ENCODE results near the gene PDK2. TPM values are rescaled to one million over a fixed set of nuclear protein-coding genes. Genes with fewer than 3 reads are reported as not detected.

The PDK2 gene
- total and polyA plus RNA-seq, 9 of the 15 experiments (the other 6 are each of a cell fraction or from before 2014, with no cell fraction given), result 0.03 to 2.5 (median 1.4) TPM

DNA sequence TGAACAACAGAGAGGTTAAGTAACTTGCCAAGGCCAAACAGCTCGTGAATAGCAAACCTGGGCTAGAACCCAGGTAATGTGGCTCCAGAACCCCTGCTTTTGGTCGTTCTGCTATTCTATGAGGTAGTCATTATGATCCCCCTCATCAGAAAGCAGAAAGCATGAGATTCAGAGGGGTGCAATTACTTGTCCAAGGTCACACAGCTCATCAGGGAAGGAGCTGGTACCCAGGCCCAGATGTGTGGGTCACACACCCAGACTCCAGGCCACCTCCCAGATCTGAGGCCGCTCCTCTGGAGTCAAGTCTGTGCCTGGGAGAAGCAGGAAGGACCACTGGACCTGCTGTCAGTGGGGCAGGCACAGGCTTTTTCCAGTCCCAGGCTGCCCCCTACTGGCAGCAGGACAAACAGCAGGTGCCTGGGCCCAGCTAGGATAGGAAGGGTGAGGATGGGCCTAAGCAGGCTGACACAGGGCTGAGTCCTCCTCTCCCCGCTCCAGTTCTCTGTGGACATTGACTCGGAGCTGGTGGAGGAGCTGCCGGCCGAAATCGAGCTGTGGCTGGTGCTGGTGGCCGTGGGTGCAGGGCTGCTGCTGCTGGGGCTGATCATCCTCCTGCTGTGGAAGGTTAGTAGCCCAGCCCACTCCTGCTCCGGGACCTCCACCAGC is 7.8 kb upstream of the PDK2 start (continued):
- TF ChIP-seq RCOR1 (IDR thresholded peaks at IDR 0.05; ENCODE audit: borderline replicate concordance in 1 of 2, low read depth in 2 of 2, low read length in 2 of 2) (0 out of 4 replicates have a peak, but pooled peaks of 1 of the 2 experiments have one; percentile 11), ERF (CRISPR knock-in tag; IDR thresholded peaks at IDR 0.05) (no peak), PHB2 (IDR thresholded peaks at IDR 0.05; ENCODE audit: low read depth) (no peak), ZEB2 (IDR thresholded peaks at IDR 0.05) (no peak), ZNF444 (CRISPR knock-in tag; IDR thresholded peaks at IDR 0.05) (no peak), BCOR (IDR thresholded peaks at IDR 0.05) (peak; percentile 61; the same call in 1 of the 2 replicates), TAF9B (IDR thresholded peaks at IDR 0.05; ENCODE audit: partially characterized antibody) (no peak), MTA1 (IDR thresholded peaks at IDR 0.05; ENCODE audit: borderline replicate concordance) (no peak), ZNF175 (CRISPR knock-in tag; IDR thresholded peaks at IDR 0.05; ENCODE audit: low read depth) (no peak), DPF2 (IDR thresholded peaks at IDR 0.05) (no peak)
- TF ChIP-seq, protein P1, sequence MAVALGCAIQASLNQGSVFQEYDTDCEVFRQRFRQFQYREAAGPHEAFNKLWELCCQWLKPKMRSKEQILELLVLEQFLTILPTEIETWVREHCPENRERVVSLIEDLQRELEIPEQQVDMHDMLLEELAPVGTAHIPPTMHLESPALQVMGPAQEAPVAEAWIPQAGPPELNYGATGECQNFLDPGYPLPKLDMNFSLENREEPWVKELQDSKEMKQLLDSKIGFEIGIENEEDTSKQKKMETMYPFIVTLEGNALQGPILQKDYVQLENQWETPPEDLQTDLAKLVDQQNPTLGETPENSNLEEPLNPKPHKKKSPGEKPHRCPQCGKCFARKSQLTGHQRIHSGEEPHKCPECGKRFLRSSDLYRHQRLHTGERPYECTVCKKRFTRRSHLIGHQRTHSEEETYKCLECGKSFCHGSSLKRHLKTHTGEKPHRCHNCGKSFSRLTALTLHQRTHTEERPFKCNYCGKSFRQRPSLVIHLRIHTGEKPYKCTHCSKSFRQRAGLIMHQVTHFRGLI (CRISPR knock-in tag; IDR thresholded peaks at IDR 0.05), result no peak
- TF ChIP-seq, protein P2, sequence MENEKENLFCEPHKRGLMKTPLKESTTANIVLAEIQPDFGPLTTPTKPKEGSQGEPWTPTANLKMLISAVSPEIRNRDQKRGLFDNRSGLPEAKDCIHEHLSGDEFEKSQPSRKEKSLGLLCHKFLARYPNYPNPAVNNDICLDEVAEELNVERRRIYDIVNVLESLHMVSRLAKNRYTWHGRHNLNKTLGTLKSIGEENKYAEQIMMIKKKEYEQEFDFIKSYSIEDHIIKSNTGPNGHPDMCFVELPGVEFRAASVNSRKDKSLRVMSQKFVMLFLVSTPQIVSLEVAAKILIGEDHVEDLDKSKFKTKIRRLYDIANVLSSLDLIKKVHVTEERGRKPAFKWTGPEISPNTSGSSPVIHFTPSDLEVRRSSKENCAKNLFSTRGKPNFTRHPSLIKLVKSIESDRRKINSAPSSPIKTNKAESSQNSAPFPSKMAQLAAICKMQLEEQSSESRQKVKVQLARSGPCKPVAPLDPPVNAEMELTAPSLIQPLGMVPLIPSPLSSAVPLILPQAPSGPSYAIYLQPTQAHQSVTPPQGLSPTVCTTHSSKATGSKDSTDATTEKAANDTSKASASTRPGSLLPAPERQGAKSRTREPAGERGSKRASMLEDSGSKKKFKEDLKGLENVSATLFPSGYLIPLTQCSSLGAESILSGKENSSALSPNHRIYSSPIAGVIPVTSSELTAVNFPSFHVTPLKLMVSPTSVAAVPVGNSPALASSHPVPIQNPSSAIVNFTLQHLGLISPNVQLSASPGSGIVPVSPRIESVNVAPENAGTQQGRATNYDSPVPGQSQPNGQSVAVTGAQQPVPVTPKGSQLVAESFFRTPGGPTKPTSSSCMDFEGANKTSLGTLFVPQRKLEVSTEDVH (IDR thresholded peaks at IDR 0.05; ENCODE audit: low read depth, partially characterized antibody), result no peak
- TF ChIP-seq, protein P3, sequence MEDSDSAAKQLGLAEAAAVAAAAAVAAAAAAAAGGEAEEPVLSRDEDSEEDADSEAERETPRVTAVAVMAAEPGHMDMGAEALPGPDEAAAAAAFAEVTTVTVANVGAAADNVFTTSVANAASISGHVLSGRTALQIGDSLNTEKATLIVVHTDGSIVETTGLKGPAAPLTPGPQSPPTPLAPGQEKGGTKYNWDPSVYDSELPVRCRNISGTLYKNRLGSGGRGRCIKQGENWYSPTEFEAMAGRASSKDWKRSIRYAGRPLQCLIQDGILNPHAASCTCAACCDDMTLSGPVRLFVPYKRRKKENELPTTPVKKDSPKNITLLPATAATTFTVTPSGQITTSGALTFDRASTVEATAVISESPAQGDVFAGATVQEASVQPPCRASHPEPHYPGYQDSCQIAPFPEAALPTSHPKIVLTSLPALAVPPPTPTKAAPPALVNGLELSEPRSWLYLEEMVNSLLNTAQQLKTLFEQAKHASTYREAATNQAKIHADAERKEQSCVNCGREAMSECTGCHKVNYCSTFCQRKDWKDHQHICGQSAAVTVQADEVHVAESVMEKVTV (CRISPR knock-in tag; IDR thresholded peaks at IDR 0.05), result peak; percentile 78
- TF ChIP-seq, protein P4, sequence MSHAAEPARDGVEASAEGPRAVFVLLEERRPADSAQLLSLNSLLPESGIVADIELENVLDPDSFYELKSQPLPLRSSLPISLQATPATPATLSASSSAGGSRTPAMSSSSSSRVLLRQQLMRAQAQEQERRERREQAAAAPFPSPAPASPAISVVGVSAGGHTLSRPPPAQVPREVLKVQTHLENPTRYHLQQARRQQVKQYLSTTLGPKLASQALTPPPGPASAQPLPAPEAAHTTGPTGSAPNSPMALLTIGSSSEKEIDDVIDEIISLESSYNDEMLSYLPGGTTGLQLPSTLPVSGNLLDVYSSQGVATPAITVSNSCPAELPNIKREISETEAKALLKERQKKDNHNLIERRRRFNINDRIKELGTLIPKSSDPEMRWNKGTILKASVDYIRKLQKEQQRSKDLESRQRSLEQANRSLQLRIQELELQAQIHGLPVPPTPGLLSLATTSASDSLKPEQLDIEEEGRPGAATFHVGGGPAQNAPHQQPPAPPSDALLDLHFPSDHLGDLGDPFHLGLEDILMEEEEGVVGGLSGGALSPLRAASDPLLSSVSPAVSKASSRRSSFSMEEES (CRISPR knock-in tag; IDR thresholded peaks at IDR 0.05), result no peak
- TF ChIP-seq, protein P5, sequence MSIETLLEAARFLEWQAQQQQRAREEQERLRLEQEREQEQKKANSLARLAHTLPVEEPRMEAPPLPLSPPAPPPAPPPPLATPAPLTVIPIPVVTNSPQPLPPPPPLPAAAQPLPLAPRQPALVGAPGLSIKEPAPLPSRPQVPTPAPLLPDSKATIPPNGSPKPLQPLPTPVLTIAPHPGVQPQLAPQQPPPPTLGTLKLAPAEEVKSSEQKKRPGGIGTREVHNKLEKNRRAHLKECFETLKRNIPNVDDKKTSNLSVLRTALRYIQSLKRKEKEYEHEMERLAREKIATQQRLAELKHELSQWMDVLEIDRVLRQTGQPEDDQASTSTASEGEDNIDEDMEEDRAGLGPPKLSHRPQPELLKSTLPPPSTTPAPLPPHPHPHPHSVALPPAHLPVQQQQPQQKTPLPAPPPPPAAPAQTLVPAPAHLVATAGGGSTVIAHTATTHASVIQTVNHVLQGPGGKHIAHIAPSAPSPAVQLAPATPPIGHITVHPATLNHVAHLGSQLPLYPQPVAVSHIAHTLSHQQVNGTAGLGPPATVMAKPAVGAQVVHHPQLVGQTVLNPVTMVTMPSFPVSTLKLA (conservative IDR thresholded peaks at IDR 0.05), result no peak
- TF ChIP-seq, protein P6, sequence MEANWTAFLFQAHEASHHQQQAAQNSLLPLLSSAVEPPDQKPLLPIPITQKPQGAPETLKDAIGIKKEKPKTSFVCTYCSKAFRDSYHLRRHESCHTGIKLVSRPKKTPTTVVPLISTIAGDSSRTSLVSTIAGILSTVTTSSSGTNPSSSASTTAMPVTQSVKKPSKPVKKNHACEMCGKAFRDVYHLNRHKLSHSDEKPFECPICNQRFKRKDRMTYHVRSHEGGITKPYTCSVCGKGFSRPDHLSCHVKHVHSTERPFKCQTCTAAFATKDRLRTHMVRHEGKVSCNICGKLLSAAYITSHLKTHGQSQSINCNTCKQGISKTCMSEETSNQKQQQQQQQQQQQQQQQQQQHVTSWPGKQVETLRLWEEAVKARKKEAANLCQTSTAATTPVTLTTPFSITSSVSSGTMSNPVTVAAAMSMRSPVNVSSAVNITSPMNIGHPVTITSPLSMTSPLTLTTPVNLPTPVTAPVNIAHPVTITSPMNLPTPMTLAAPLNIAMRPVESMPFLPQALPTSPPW (CRISPR knock-in tag; IDR thresholded peaks at IDR 0.05), result no peak

Measured in K562 (cell line).